Measurements from ENCODE around the gene GOPC.
A peak's percentile ranks its signal among the peaks of the same experiment; 100 is the strongest.

GOPC gene

GRCh38 chr6:117548797-117549301 is 53.5 kb downstream of the GOPC start:
- peaks cover 6% of the 10 kb centered on the region for H3K36me3 ChIP-seq (ENCODE audit: control insufficient read depth, insufficient read depth, low read length)
- H3K27me3 ChIP-seq (replicated peaks; ENCODE audit: control insufficient read depth, insufficient read depth, low read length): no peaks in the 10 kb centered on the region
- no peak overlapping the region for H3K4me3 ChIP-seq (replicated peaks; ENCODE audit: low read depth, low read length)
- TF ChIP-seq CTCF (IDR thresholded peaks at IDR 0.05; ENCODE audit: insufficient read depth, low read length, poor library complexity, severe bottlenecking): no peak
- DNase-seq (ENCODE audit: extremely low read depth, insufficient read length): no peak

- no peak for TF ChIP-seq CTCF (IDR thresholded peaks at IDR 0.05; ENCODE audit: insufficient read depth, low read length, poor library complexity, severe bottlenecking)
- Histone ChIP-seq H3K4me3 (replicated peaks; ENCODE audit: low read depth, low read length) (no peak overlapping the region; the same call in 1 of the 2 replicates), H3K36me3 (ENCODE audit: control insufficient read depth, insufficient read depth, low read length) (peaks cover 6% of the 10 kb centered on the region), H3K27me3 (replicated peaks; ENCODE audit: control insufficient read depth, insufficient read depth, low read length) (no peaks in the 10 kb centered on the region)
- peak; percentile 31 for DNase-seq (ENCODE audit: extremely low read depth, insufficient read length)
Measured at GRCh38 chr6:117547688-117548621, 54.4 kb downstream of the GOPC start.

- no peaks in the 10 kb centered on the region for H3K27me3 ChIP-seq (replicated peaks; ENCODE audit: control insufficient read depth, insufficient read depth, low read length)
- no peak for DNase-seq (ENCODE audit: extremely low read depth, insufficient read length)
- TF ChIP-seq CTCF (IDR thresholded peaks at IDR 0.05; ENCODE audit: insufficient read depth, low read length, poor library complexity, severe bottlenecking): no peak
- H3K4me3 ChIP-seq (replicated peaks; ENCODE audit: low read depth, low read length): no peak overlapping the region
- peaks cover 6% of the 10 kb centered on the region for H3K36me3 ChIP-seq (ENCODE audit: control insufficient read depth, insufficient read depth, low read length)
Measured at GRCh38 chr6:117546674-117547073, 55.6 kb downstream of the GOPC start.

GRCh38 chr6:117545161-117545595 is 57.1 kb downstream of the GOPC start:
- Histone ChIP-seq H3K27me3 (replicated peaks; ENCODE audit: control insufficient read depth, insufficient read depth, low read length) (no peaks in the 10 kb centered on the region), H3K36me3 (ENCODE audit: control insufficient read depth, insufficient read depth, low read length) (peaks cover 6% of the 10 kb centered on the region), H3K4me3 (replicated peaks; ENCODE audit: low read depth, low read length) (no peak overlapping the region)
- no peak for DNase-seq (ENCODE audit: extremely low read depth, insufficient read length)
- no peak for TF ChIP-seq CTCF (IDR thresholded peaks at IDR 0.05; ENCODE audit: insufficient read depth, low read length, poor library complexity, severe bottlenecking)

GRCh38 chr6:117544716-117545115 is 57.6 kb downstream of the GOPC start:
- Histone ChIP-seq H3K27me3 (replicated peaks; ENCODE audit: control insufficient read depth, insufficient read depth, low read length) (no peaks in the 10 kb centered on the region), H3K36me3 (ENCODE audit: control insufficient read depth, insufficient read depth, low read length) (peaks cover 6% of the 10 kb centered on the region), H3K4me3 (replicated peaks; ENCODE audit: low read depth, low read length) (no peak overlapping the region)
- DNase-seq (ENCODE audit: extremely low read depth, insufficient read length): no peak
- TF ChIP-seq CTCF (IDR thresholded peaks at IDR 0.05; ENCODE audit: insufficient read depth, low read length, poor library complexity, severe bottlenecking): no peak

Measured in GM06990 (cell line).